ENCODE measurements around the gene ACSM6.

Gene ACSM6

DNA sequence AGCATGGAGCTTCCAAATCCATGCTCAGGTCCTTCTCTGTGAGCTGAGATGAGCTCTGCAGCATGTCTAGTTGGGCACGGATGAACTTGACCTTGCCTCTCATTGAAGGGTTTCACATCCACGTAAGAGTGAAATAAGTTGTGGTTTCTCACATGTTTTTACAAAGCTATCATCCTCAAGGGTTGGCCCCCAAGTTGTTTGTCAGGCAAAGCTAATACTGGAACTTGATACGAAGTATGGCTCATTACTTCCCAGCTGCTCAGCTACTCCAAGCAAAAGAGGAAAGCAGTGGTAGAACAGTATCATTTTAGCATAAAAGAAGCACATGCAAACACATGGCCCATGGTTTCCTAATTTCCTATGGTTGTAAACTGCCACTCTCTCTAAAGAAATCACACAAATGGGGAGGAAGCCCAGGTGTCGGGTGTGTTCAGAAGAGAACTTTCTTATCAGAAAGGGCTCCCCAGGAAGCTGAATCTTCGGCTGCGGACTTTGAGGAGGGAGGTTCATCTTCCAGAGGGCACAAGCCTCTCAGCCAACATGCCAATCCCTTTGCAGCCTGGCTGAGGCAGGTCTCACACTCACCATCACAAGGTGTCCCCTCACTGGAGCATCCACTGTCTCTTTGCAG lies 51.5 kb downstream of the ACSM6 start:
- no peaks in the 10 kb centered on the region for H3K79me2 ChIP-seq (ENCODE audit: control insufficient read depth, low read length)
- H3K9me2 ChIP-seq (replicated peaks; ENCODE audit: control insufficient read depth, low read length), result no peaks in the 10 kb centered on the region
- no peaks in the 10 kb centered on the region for H3K9me3 ChIP-seq (ENCODE audit: control insufficient read depth, insufficient read depth, low read length)
- peaks cover 57% of the 10 kb centered on the region for H3K36me3 ChIP-seq (ENCODE audit: control insufficient read depth, low read length)
- no peaks in the 10 kb centered on the region for H4K20me1 ChIP-seq (ENCODE audit: control insufficient read depth, insufficient read depth, low read depth, low read length)
- H3K27me3 ChIP-seq (ENCODE audit: control insufficient read depth, low read length), result no peaks in the 10 kb centered on the region
- H3K4me3 ChIP-seq (ENCODE audit: low read length), result no peak overlapping the region
- H3F3A ChIP-seq (ENCODE audit: control insufficient read depth, insufficient read depth), result no peaks in the 10 kb centered on the region
- H3K4me2 ChIP-seq (ENCODE audit: low read length), result no peak overlapping the region
- H3K27ac ChIP-seq (ENCODE audit: low read depth, low read length), result no peak overlapping the region
- no peak for TF ChIP-seq EZH2phosphoT487 (IDR thresholded peaks at IDR 0.05; ENCODE audit: borderline replicate concordance, low read length)
- TF ChIP-seq, protein P1, sequence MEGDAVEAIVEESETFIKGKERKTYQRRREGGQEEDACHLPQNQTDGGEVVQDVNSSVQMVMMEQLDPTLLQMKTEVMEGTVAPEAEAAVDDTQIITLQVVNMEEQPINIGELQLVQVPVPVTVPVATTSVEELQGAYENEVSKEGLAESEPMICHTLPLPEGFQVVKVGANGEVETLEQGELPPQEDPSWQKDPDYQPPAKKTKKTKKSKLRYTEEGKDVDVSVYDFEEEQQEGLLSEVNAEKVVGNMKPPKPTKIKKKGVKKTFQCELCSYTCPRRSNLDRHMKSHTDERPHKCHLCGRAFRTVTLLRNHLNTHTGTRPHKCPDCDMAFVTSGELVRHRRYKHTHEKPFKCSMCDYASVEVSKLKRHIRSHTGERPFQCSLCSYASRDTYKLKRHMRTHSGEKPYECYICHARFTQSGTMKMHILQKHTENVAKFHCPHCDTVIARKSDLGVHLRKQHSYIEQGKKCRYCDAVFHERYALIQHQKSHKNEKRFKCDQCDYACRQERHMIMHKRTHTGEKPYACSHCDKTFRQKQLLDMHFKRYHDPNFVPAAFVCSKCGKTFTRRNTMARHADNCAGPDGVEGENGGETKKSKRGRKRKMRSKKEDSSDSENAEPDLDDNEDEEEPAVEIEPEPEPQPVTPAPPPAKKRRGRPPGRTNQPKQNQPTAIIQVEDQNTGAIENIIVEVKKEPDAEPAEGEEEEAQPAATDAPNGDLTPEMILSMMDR (IDR thresholded peaks at IDR 0.05; ENCODE audit: low read depth, low read length, poor library complexity, severe bottlenecking), result no peak
- H3K4me1 ChIP-seq (ENCODE audit: control insufficient read depth, low read length), result peaks cover 13% of the 10 kb centered on the region

DNA sequence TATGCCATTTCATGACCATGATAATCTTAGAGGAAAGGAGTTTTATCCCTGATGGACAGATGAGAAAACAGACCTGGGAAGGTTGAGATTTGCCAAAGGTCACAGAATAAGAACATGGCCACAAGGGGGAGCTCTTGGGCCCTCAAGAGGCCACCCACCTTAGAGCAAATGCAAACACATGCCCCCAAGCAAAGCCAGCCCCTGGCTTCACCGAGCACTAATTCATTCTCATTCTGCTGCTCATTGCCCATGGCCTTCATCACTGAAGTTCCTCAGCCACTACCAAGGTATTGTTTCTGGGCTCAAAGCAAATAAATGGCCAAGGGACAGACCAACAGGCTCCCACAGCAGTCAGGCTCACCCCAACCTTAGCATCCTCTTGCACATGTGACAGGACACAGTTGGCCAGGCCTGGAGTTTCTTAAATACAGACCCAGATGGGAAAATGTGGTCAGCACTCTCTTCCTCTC lies 52.6 kb downstream of the ACSM6 start:
- TF ChIP-seq, protein P1 (IDR thresholded peaks at IDR 0.05; ENCODE audit: low read depth, low read length, poor library complexity, severe bottlenecking), result peak; percentile 86
- TF ChIP-seq EZH2phosphoT487 (IDR thresholded peaks at IDR 0.05; ENCODE audit: borderline replicate concordance, low read length), result no peak
- Histone ChIP-seq H3K9me3 (ENCODE audit: control insufficient read depth, insufficient read depth, low read length) (no peaks in the 10 kb centered on the region), H3K4me2 (ENCODE audit: low read length) (0 out of 2 replicates have a peak overlapping the region, but pooled peaks have one; percentile 10), H3K79me2 (ENCODE audit: control insufficient read depth, low read length) (no peaks in the 10 kb centered on the region), H3K4me3 (ENCODE audit: low read length) (no peak overlapping the region), H3K9me2 (replicated peaks; ENCODE audit: control insufficient read depth, low read length) (no peaks in the 10 kb centered on the region), H3F3A (ENCODE audit: control insufficient read depth, insufficient read depth) (no peaks in the 10 kb centered on the region), H3K36me3 (ENCODE audit: control insufficient read depth, low read length) (peaks cover 46% of the 10 kb centered on the region), H4K20me1 (ENCODE audit: control insufficient read depth, insufficient read depth, low read depth, low read length) (no peaks in the 10 kb centered on the region), H3K4me1 (ENCODE audit: control insufficient read depth, low read length) (peaks cover 13% of the 10 kb centered on the region), H3K27ac (ENCODE audit: low read depth, low read length) (no peak overlapping the region), H3K27me3 (ENCODE audit: control insufficient read depth, low read length) (no peaks in the 10 kb centered on the region)

DNA sequence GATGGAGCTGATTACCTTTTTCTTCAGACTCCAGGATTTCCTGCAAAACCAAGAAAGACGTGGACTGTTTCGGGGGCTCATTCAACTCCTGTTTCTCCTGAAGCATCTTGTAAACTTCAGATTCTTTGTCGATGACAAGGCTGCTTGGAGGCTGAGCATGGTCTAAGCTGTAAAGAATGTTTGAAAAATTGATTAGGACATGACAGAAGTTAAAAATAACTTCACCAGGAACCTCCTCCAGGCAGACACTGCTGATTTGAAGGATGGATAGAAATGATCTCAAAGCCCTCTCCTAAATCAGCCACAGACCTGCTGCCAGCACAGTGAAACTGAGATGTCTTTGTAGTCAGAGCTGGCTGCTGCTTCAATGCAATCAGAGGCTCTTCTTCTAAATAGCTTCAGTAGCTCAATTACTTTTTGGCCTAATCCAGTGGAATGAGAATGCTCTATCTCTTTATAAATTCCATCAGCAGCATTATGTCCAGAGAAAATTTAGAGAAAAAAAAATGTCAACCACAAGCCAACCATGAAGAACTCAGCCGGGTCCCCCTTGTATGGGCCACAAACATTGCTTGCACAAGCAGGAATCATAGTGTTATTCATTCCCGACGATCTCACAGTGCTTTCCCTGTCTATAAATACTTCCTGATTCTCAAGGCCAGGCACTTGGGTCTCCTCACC lies 53.3 kb downstream of the ACSM6 start:
- TF ChIP-seq, protein P1 (IDR thresholded peaks at IDR 0.05; ENCODE audit: low read depth, low read length, poor library complexity, severe bottlenecking), result no peak
- TF ChIP-seq EZH2phosphoT487 (IDR thresholded peaks at IDR 0.05; ENCODE audit: borderline replicate concordance, low read length), result no peak
- H3K4me3 ChIP-seq (ENCODE audit: low read length), result no peak overlapping the region
- no peaks in the 10 kb centered on the region for H3K27me3 ChIP-seq (ENCODE audit: control insufficient read depth, low read length)
- no peaks in the 10 kb centered on the region for H3F3A ChIP-seq (ENCODE audit: control insufficient read depth, insufficient read depth)
- no peaks in the 10 kb centered on the region for H3K9me2 ChIP-seq (replicated peaks; ENCODE audit: control insufficient read depth, low read length)
- no peaks in the 10 kb centered on the region for H3K79me2 ChIP-seq (ENCODE audit: control insufficient read depth, low read length)
- H3K27ac ChIP-seq (ENCODE audit: low read depth, low read length), result no peak overlapping the region
- H3K36me3 ChIP-seq (ENCODE audit: control insufficient read depth, low read length), result peaks cover 48% of the 10 kb centered on the region
- no peak overlapping the region for H3K4me2 ChIP-seq (ENCODE audit: low read length)
- H3K9me3 ChIP-seq (ENCODE audit: control insufficient read depth, insufficient read depth, low read length), result no peaks in the 10 kb centered on the region
- peaks cover 13% of the 10 kb centered on the region for H3K4me1 ChIP-seq (ENCODE audit: control insufficient read depth, low read length)
- H4K20me1 ChIP-seq (ENCODE audit: control insufficient read depth, insufficient read depth, low read depth, low read length), result no peaks in the 10 kb centered on the region

Measured in DOHH2 (cell line).